Measurements from ENCODE around the gene AATK. TPM values are rescaled to one million over a fixed set of nuclear protein-coding genes. Genes with fewer than 3 reads are reported as not detected.

The AATK gene
- total and polyA plus RNA-seq, 10 of the 15 experiments (the other 5 are each of a cell fraction or from before 2014, with no cell fraction given): 0.04 TPM; not detected in 9

DNA sequence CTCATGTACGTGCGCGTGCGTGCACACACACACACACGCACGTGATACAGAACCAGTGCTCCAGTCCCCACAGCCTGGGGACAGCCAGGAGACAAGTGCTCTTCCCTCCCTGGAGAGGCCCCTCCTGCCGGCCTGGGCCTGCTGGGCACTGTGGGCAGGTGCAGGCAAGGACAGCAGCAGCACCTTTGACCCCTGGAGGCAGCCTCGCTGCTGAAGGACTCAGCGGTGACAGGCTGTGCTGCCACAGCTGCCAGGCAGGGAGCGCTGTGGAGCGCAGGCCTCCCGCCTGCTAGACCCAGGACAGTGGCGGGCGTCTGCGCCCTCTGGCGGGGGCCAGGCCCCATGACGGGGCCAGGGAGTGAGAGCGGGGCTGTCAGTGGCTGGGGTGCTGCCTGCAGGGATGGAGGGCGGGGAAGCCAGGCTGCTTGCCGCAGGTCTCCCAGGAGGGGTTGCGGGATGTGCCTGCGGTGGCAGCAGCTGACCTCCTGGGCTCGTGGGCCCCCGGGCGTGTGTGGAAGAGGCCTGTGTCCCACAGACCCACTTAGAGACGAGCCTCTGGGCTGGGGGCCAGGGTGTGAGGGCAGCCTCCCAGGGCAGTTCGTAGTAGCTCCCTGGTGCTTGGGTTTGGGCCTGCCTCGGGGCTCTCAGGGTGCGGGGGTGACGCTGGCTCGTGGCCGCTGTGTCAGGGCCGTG lies 64.3 kb downstream of the AATK start (continued):
- TF ChIP-seq NKRF (conservative IDR thresholded peaks at IDR 0.05): peak; percentile 47; the same call in 1 of the 2 replicates
- 0 out of 2 replicates have a peak, but pooled peaks have one; percentile 68 for TF ChIP-seq PAX5 (IDR thresholded peaks at IDR 0.05; ENCODE audit: borderline replicate concordance, low read depth, low read length)
- peak; percentile 83 for TF ChIP-seq RAD21 (IDR thresholded peaks at IDR 0.05; ENCODE audit: insufficient read depth, low read depth, low read length)
- TF ChIP-seq BRCA1 (IDR thresholded peaks at IDR 0.05; ENCODE audit: low read depth, low read length): no peak
- no peak for TF ChIP-seq SREBF1 (IDR thresholded peaks at IDR 0.05; ENCODE audit: low read length)
- TF ChIP-seq SUZ12 (IDR thresholded peaks at IDR 0.05; ENCODE audit: unreplicated experiment): no peak
- no peak for TF ChIP-seq CBX5 (IDR thresholded peaks at IDR 0.05; ENCODE audit: low read depth)
- TF ChIP-seq, protein P1, sequence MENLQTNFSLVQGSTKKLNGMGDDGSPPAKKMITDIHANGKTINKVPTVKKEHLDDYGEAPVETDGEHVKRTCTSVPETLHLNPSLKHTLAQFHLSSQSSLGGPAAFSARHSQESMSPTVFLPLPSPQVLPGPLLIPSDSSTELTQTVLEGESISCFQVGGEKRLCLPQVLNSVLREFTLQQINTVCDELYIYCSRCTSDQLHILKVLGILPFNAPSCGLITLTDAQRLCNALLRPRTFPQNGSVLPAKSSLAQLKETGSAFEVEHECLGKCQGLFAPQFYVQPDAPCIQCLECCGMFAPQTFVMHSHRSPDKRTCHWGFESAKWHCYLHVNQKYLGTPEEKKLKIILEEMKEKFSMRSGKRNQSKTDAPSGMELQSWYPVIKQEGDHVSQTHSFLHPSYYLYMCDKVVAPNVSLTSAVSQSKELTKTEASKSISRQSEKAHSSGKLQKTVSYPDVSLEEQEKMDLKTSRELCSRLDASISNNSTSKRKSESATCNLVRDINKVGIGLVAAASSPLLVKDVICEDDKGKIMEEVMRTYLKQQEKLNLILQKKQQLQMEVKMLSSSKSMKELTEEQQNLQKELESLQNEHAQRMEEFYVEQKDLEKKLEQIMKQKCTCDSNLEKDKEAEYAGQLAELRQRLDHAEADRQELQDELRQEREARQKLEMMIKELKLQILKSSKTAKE (IDR thresholded peaks at IDR 0.05; ENCODE audit: low read depth, poor library complexity, severe bottlenecking): no peak
- TF ChIP-seq, protein P2, sequence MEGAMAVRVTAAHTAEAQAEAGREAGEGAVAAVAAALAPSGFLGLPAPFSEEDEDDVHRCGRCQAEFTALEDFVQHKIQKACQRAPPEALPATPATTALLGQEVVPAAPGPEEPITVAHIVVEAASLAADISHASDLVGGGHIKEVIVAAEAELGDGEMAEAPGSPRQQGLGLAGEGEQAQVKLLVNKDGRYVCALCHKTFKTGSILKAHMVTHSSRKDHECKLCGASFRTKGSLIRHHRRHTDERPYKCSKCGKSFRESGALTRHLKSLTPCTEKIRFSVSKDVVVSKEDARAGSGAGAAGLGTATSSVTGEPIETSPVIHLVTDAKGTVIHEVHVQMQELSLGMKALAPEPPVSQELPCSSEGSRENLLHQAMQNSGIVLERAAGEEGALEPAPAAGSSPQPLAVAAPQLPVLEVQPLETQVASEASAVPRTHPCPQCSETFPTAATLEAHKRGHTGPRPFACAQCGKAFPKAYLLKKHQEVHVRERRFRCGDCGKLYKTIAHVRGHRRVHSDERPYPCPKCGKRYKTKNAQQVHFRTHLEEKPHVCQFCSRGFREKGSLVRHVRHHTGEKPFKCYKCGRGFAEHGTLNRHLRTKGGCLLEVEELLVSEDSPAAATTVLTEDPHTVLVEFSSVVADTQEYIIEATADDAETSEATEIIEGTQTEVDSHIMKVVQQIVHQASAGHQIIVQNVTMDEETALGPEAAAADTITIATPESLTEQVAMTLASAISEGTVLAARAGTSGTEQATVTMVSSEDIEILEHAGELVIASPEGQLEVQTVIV (IDR thresholded peaks at IDR 0.05; ENCODE audit: borderline replicate concordance, partially characterized antibody): no peak
- no peak for TF ChIP-seq YBX1 (IDR thresholded peaks at IDR 0.05)
- TF ChIP-seq KDM1A (IDR thresholded peaks at IDR 0.05; ENCODE audit: borderline replicate concordance): no peak
- TF ChIP-seq NFYB (IDR thresholded peaks at IDR 0.05; ENCODE audit: insufficient read depth, low read depth, low read length): no peak
- TF ChIP-seq SPI1 (IDR thresholded peaks at IDR 0.05; ENCODE audit: borderline replicate concordance, insufficient read depth, low read depth, low read length): no peak
- no peak for TF ChIP-seq CEBPZ (IDR thresholded peaks at IDR 0.05; ENCODE audit: low read depth, low read length)
- 0 out of 2 replicates have a peak, but pooled peaks have one; percentile 43 for TF ChIP-seq NBN (IDR thresholded peaks at IDR 0.05)
- TF ChIP-seq ATF3 (IDR thresholded peaks at IDR 0.05; ENCODE audit: borderline replicate concordance, extremely low read depth, low read depth, low read length): peak; percentile 56; the same call in 1 of the 2 replicates
- 0 out of 2 replicates have a peak, but pooled peaks have one; percentile 54 for TF ChIP-seq TCF3 (IDR thresholded peaks at IDR 0.05; ENCODE audit: borderline replicate concordance, insufficient read depth, low read depth, low read length)
- TF ChIP-seq ZNF207 (IDR thresholded peaks at IDR 0.05; ENCODE audit: borderline replicate concordance): no peak

Measured in GM12878 (cell line).